H1 (cell line): ENCODE results near the gene FOXQ1. TPM values are rescaled to one million over a fixed set of nuclear protein-coding genes. Genes with fewer than 3 reads are reported as not detected.

ENCODE experiments used
- CTCF ChIA-PET: fragments of 300-600 bp; sonication (Branson Sonifier 250); formaldehyde crosslinking; loops from one replicate; lab custom pipeline; 2021; ENCODE audit not compliant: partially characterized antibody; lab: Charles Lee
- POLR2A ChIA-PET: fragments of 300-600 bp; sonication (Branson Sonifier 250); formaldehyde crosslinking; loops from one replicate; lab custom pipeline; 2021; ENCODE audit warnings: inconsistent platforms; ENCODE audit not compliant: partially characterized antibody; lab: Charles Lee
- DNase-seq, 2 experiments: peaks; one replicate each; pipeline versions ENCODE4 v3.0.0 to v3.0.0-alpha.2; 2010 to 2022; ENCODE audit warnings: low spot score in 2 of 2, low read depth in 1 of 2, mixed read lengths in 1 of 2
- FAIRE-seq: peaks from 2 replicates; lab custom pipeline; 2011; peaks lifted over from hg19 to GRCh38; lab: Jason Lieb, UNC
- H2AFZ ChIP-seq: 2 replicates; pipeline ENCODE4 v1.8.1; 2012; ENCODE audit warnings: low read length, inconsistent platforms
- H2AK5ac ChIP-seq: 2 replicates; pipeline ENCODE4 v1.6.1; 2013; ENCODE audit warnings: low read depth, low read length
- H2BK120ac ChIP-seq: replicated peaks from 2 replicates; pipeline ENCODE3; 2013; ENCODE audit warnings: low read depth, low read length, inconsistent platforms
- H2BK12ac ChIP-seq: 2 replicates; pipeline ENCODE4 v1.6.1; 2013; ENCODE audit warnings: low read depth, low read length
- H2BK15ac ChIP-seq: 2 replicates; pipeline ENCODE4 v1.6.1; 2013; ENCODE audit warnings: low read length
- H2BK20ac ChIP-seq: 2 replicates; pipeline ENCODE4 v1.6.1; 2013; ENCODE audit warnings: low read length
- H2BK5ac ChIP-seq: 2 replicates; pipeline ENCODE4 v1.6.1; 2013; ENCODE audit warnings: low read depth, low read length
- H3K14ac ChIP-seq: 2 replicates; pipeline ENCODE4 v1.6.1; 2013; ENCODE audit warnings: inconsistent platforms; ENCODE audit not compliant: insufficient read length
- H3K18ac ChIP-seq: 2 replicates; pipeline ENCODE4 v1.6.1; 2013; ENCODE audit warnings: low read length; ENCODE audit errors: extremely low read depth
- H3K23ac ChIP-seq: 2 replicates; pipeline ENCODE4 v1.6.1; 2013; ENCODE audit warnings: inconsistent platforms; ENCODE audit not compliant: insufficient read length
- H3K23me2 ChIP-seq: 2 replicates; pipeline ENCODE4 v1.6.1; 2013; ENCODE audit warnings: low read depth, low read length
- H3K27ac ChIP-seq: 2 replicates; pipeline ENCODE4 v1.6.1; 2011; ENCODE audit warnings: low read depth, low read length, inconsistent platforms
- H3K27me3 ChIP-seq, 4 experiments: replicated peaks in 1 of 4; 1 replicate in 1 of 4; 2 replicates in 3 of 4; pipeline versions ENCODE4 v1.6.1 to v1.8.1; 2011 to 2013; ENCODE audit warnings: low read length in 3 of 4, mild to moderate bottlenecking in 3 of 4, inconsistent platforms in 2 of 4, mixed read lengths in 2 of 4, moderate library complexity in 1 of 4; ENCODE audit not compliant: control insufficient read depth in 3 of 4, insufficient read depth in 3 of 4; ENCODE audit errors: extremely low read depth in 1 of 4
- H3K36me3 ChIP-seq, 4 experiments: 2 replicates each; pipeline versions ENCODE4 v1.6.1 to v1.8.1; 2011 to 2013; ENCODE audit warnings: mild to moderate bottlenecking in 4 of 4, low read length in 3 of 4, moderate library complexity in 2 of 4, control low read depth in 1 of 4, inconsistent platforms in 1 of 4; ENCODE audit not compliant: insufficient read depth in 4 of 4, control insufficient read depth in 2 of 4
- H3K4ac ChIP-seq: replicated peaks from 2 replicates; pipeline ENCODE3; 2013; ENCODE audit warnings: low read length, low read depth, mixed read lengths, inconsistent platforms; ENCODE audit not compliant: insufficient read length
- H3K4me1 ChIP-seq, 4 experiments: replicated peaks in 1 of 4; 1 replicate in 1 of 4; 2 replicates in 3 of 4; pipeline versions ENCODE4 v1.6.1 to v1.8.1; 2011 to 2013; ENCODE audit warnings: low read length in 3 of 4, inconsistent platforms in 2 of 4, mixed read lengths in 1 of 4; ENCODE audit not compliant: insufficient read depth in 4 of 4, control insufficient read depth in 3 of 4
- H3K4me2 ChIP-seq, 2 experiments: 2 replicates each; pipeline versions ENCODE4 v1.6.1 to v1.8.1; 2011 to 2013; ENCODE audit warnings: low read depth in 2 of 2, low read length in 2 of 2, control low read depth in 1 of 2, inconsistent platforms in 1 of 2, mild to moderate bottlenecking in 1 of 2; ENCODE audit not compliant: insufficient read depth in 1 of 2
- H3K4me3 ChIP-seq, 4 experiments: fragments of 200-600, 300-600 bp in 1 of 4; sonication (generic), shearing (Covaris generic), sonication (Bioruptor Twin) in 1 of 4; 2 replicates each; pipeline versions ENCODE4 v1.5.1 to v1.8.1; 2011 to 2016; ENCODE audit warnings: low read length in 4 of 4, low read depth in 3 of 4, control low read depth in 2 of 4, inconsistent platforms in 2 of 4, mild to moderate bottlenecking in 2 of 4, mixed read lengths in 1 of 4, moderate library complexity in 1 of 4; ENCODE audit not compliant: insufficient read depth in 2 of 4; ENCODE audit errors: extremely low read depth in 1 of 4
- H3K56ac ChIP-seq: replicated peaks from 2 replicates; pipeline ENCODE3; 2013; ENCODE audit warnings: low read depth, mild to moderate bottlenecking, mixed read lengths, low read length, inconsistent platforms; ENCODE audit not compliant: insufficient read length
- H3K79me1 ChIP-seq: 2 replicates; pipeline ENCODE4 v1.6.1; 2013; ENCODE audit warnings: low read depth, low read length, control low read depth
- H3K79me2 ChIP-seq, 2 experiments: 2 replicates each; pipeline versions ENCODE4 v1.6.1 to v1.8.1; 2012 to 2013; ENCODE audit warnings: low read length in 2 of 2, mild to moderate bottlenecking in 2 of 2, inconsistent platforms in 1 of 2; ENCODE audit not compliant: insufficient read depth in 2 of 2, control insufficient read depth in 1 of 2
- H3K9ac ChIP-seq, 4 experiments: replicated peaks in 1 of 4; 1 replicate in 1 of 4; 2 replicates in 3 of 4; pipeline versions ENCODE4 v1.6.1 to v1.8.1; 2011 to 2013; ENCODE audit warnings: low read depth in 3 of 4, low read length in 3 of 4, control low read depth in 2 of 4, mild to moderate bottlenecking in 2 of 4, moderate library complexity in 2 of 4, inconsistent platforms in 1 of 4; ENCODE audit errors: extremely low read depth in 1 of 4
- H3K9me3 ChIP-seq, 2 experiments: 2 replicates each; pipeline versions ENCODE4 v1.6.1 to v1.8.1; 2012 to 2013; ENCODE audit warnings: mild to moderate bottlenecking in 2 of 2, moderate library complexity in 2 of 2, control low read depth in 1 of 2, inconsistent platforms in 1 of 2, low read depth in 1 of 2, low read length in 1 of 2, mixed read lengths in 1 of 2; ENCODE audit not compliant: insufficient read depth in 2 of 2
- H4K20me1 ChIP-seq, 2 experiments: replicated peaks in 1 of 2; 2 replicates each; pipeline versions ENCODE3 to v1.8.1; 2011 to 2013; ENCODE audit warnings: inconsistent platforms in 2 of 2, low read length in 2 of 2, mild to moderate bottlenecking in 1 of 2; ENCODE audit not compliant: insufficient read depth in 2 of 2, control insufficient read depth in 1 of 2
- H4K5ac ChIP-seq: 2 replicates; pipeline ENCODE4 v1.6.1; 2013; ENCODE audit warnings: low read length, low read depth, mixed read lengths, inconsistent platforms; ENCODE audit not compliant: insufficient read length
- H4K8ac ChIP-seq: 2 replicates; pipeline ENCODE4 v1.8.0; 2013; ENCODE audit warnings: mild to moderate bottlenecking, moderate library complexity, low read length, inconsistent platforms; ENCODE audit not compliant: insufficient read depth; ENCODE audit errors: extremely low read depth
- H4K91ac ChIP-seq: replicated peaks from 2 replicates; pipeline ENCODE3; 2013; ENCODE audit warnings: low read length, mixed read lengths, inconsistent platforms; ENCODE audit not compliant: insufficient read length
- BCL11A ChIP-seq, 2 experiments: IDR thresholded peaks; one replicate each; pipeline ENCODE4 v1.6.1; 2011; ENCODE audit warnings: low read depth in 2 of 2, low read length in 2 of 2, mild to moderate bottlenecking in 2 of 2
- CEBPB ChIP-seq: IDR thresholded peaks from 2 replicates; pipeline ENCODE4 v1.6.1; 2012; ENCODE audit warnings: low read depth, low read length
- EGR1 ChIP-seq: IDR thresholded peaks from 2 replicates; pipeline ENCODE4 v1.6.1; 2011; ENCODE audit warnings: low read depth, low read length, borderline replicate concordance
- HDAC6 ChIP-seq: IDR thresholded peaks from one replicate; pipeline ENCODE4 v1.7.1; 2012; ENCODE audit warnings: low read depth, mild to moderate bottlenecking, inconsistent platforms, low read length, moderate library complexity
- POLR2AphosphoS5 ChIP-seq: IDR thresholded peaks from 2 replicates; pipeline ENCODE4 v1.6.1; 2011; ENCODE audit warnings: low read depth, low read length
- RNF2 ChIP-seq: fragments of 200-900, 300-1000 bp; sonication (generic); IDR thresholded peaks from 2 replicates; pipeline ENCODE4 v1.7.1; 2016; ENCODE audit warnings: borderline replicate concordance, low read depth, mild to moderate bottlenecking, antibody characterized with exemption, low read length; ENCODE audit not compliant: poor library complexity, severe bottlenecking; ENCODE audit errors: missing control alignments
- RXRA ChIP-seq: IDR thresholded peaks from 2 replicates; pipeline ENCODE4 v1.6.1; 2011; ENCODE audit warnings: low read depth, mild to moderate bottlenecking, low read length, moderate library complexity; ENCODE audit not compliant: insufficient read depth
- SIN3A ChIP-seq, 2 experiments: IDR thresholded peaks in 1 of 2; conservative IDR thresholded peaks in 1 of 2; 2 replicates each; pipeline ENCODE4 v1.6.1; 2011 to 2012; ENCODE audit warnings: low read length in 2 of 2, improper control_type of control experiment in 1 of 2, low read depth in 1 of 2, mild to moderate bottlenecking in 1 of 2
- SIX5 ChIP-seq: IDR thresholded peaks from 2 replicates; pipeline ENCODE4 v1.6.1; 2011; ENCODE audit warnings: mild to moderate bottlenecking, low read depth, low read length
- SP1 ChIP-seq: IDR thresholded peaks from 2 replicates; pipeline ENCODE4 v1.6.1; 2011; ENCODE audit warnings: low read depth, low read length
- SP4 ChIP-seq: IDR thresholded peaks from 2 replicates; pipeline ENCODE4 v1.6.1; 2012; ENCODE audit warnings: low read length, inconsistent platforms
- TEAD4 ChIP-seq: IDR thresholded peaks from 2 replicates; pipeline ENCODE4 v1.6.1; 2012; ENCODE audit warnings: low read depth, low read length, inconsistent platforms, mixed read lengths
- WGBS, 2 experiments: shearing (Covaris generic) in 1 of 2; methylation state at CpG; one replicate each; pipeline versions ENCODE4 v1.1.6 to v1.1.7; 2013 to 2015; ENCODE audit warnings: low lambda C conversion rate in 2 of 2, mixed read lengths in 2 of 2, inconsistent platforms in 1 of 2, low coverage in 1 of 2, missing lambda C conversion rate in 1 of 2; ENCODE audit not compliant: insufficient replicate concordance in 2 of 2, insufficient coverage in 1 of 2, insufficient read length in 1 of 2; ENCODE audit errors: extremely low coverage in 1 of 2, missing lambda C conversion rate in 1 of 2; 5-methylcytosine and 5-hydroxymethylcytosine counted together
- polyA plus RNA-seq, 7 experiments: library from polyadenylated mRNA; depleted of rRNA in 3 of 7; stranded (reverse) in 5 of 7; unstranded in 2 of 7; fragments of >200 nt in 5 of 7; fragments of 200-250 nt in 2 of 7; gene quantifications; 1 replicate in 5 of 7; 2 replicates in 1 of 7; 4 replicates in 1 of 7; pipeline versions ENCODE4 v1.2.1 to v1.2.3, GENCODE V29; 2011 to 2013; ENCODE audit warnings: missing spikeins in 2 of 7, mixed read lengths in 2 of 7
- total RNA-seq: library from RNA; stranded (reverse); fragmentation: NEBNext Ultra II Directional; extraction: Animal tissue kit (Norgen Biotek cat#: 25700); gene quantifications from 2 replicates; pipeline ENCODE4 v1.2.1, GENCODE V29; 2021

FOXQ1 gene
- total and polyA plus RNA-seq, 2 of the 8 experiments (the other 6 are each of a cell fraction or from before 2014, with no cell fraction given) = 0.03 TPM; not detected in 1

- H3K9ac ChIP-seq = no peak overlapping the region
- H2BK20ac ChIP-seq = no peak overlapping the region
- no peaks in the 10 kb centered on the region for H3K27me3 ChIP-seq
- no peak overlapping the region for H2BK5ac ChIP-seq
- H3K4me1 ChIP-seq = no peaks in the 10 kb centered on the region
- H3K27ac ChIP-seq = no peak overlapping the region
- no peak overlapping the region for H4K5ac ChIP-seq
- no peak overlapping the region for H4K8ac ChIP-seq
- TF ChIP-seq RXRA (no peak), SP4 (no peak), TEAD4 (no peak), BCL11A (IDR thresholded peaks at IDR 0.05; ENCODE audit: low read depth in 2 of 2, low read length in 2 of 2) (no peak), EGR1 (no peak), CEBPB (no peak), SP1 (no peak), HDAC6 (no peak), SIX5 (no peak), SIN3A (conservative IDR thresholded peaks at IDR 0.05 in 1 of 2, IDR thresholded peaks at IDR 0.05 in 1 of 2; ENCODE audit: low read depth in 1 of 2, low read length in 2 of 2) (no peak), POLR2AphosphoS5 (no peak), RNF2 (no peak)
- TF ChIP-seq, all 59 proteins: peak for 0
- H2BK15ac ChIP-seq = no peak overlapping the region
- no peaks in the 10 kb centered on the region for H4K20me1 ChIP-seq
- no peak overlapping the region for H2AK5ac ChIP-seq
- DNase-seq (no peak), FAIRE-seq (no peak)
- H3K79me1 ChIP-seq = no peaks in the 10 kb centered on the region
- H2BK120ac ChIP-seq = no peak overlapping the region
- no peaks in the 10 kb centered on the region for H3K9me3 ChIP-seq
- no peak overlapping the region for H2AFZ ChIP-seq
- H3K79me2 ChIP-seq = no peaks in the 10 kb centered on the region
- no peak overlapping the region for H3K56ac ChIP-seq
- H3K36me3 ChIP-seq = no peaks in the 10 kb centered on the region
- no peak overlapping the region for H3K4me3 ChIP-seq
- H3K18ac ChIP-seq = no peak overlapping the region
- no peak overlapping the region for H3K4ac ChIP-seq
- H3K23me2 ChIP-seq = no peaks in the 10 kb centered on the region
- CTCF ChIA-PET = interaction anchor here (1.2 to 2.2 kb wide), 5 partner anchors 10 to 383 kb away, joined by 3 to 9 read pairs (median 3); no protein-coding TSS in a partner anchor
- H2BK12ac ChIP-seq = no peak overlapping the region
- no peak overlapping the region for H3K14ac ChIP-seq
- no peak overlapping the region for H3K23ac ChIP-seq
- no peak overlapping the region for H3K4me2 ChIP-seq
- WGBS, 2 experiments = 95% methylated on average over 3 of the region's 3 CpGs; no CpG with 5 or more reads in 1 of the 2 experiments
- no peak overlapping the region for H4K91ac ChIP-seq
- POLR2A ChIA-PET = interaction anchor here (0.7 kb wide), 1 partner anchor 28 kb away, joined by 6 read pairs; no protein-coding TSS in a partner anchor
Measured at GRCh38 chr6:1295420-1295819, 16.5 kb upstream of the FOXQ1 start.
